C4-2B (cell line): ENCODE measurements around the gene PRKCE.

Experiments used
- ZFX ChIP-seq: fragments of 450-650 bp; IDR thresholded peaks from 2 replicates; pipeline ENCODE4 v1.6.1; 2017
- TF ChIP-seq, protein P1 (sequence below): fragments of 450-650 bp; conservative IDR thresholded peaks from 2 replicates; pipeline ENCODE4 v1.5.1; 2017; ENCODE audit warnings: mild to moderate bottlenecking

DNA sequence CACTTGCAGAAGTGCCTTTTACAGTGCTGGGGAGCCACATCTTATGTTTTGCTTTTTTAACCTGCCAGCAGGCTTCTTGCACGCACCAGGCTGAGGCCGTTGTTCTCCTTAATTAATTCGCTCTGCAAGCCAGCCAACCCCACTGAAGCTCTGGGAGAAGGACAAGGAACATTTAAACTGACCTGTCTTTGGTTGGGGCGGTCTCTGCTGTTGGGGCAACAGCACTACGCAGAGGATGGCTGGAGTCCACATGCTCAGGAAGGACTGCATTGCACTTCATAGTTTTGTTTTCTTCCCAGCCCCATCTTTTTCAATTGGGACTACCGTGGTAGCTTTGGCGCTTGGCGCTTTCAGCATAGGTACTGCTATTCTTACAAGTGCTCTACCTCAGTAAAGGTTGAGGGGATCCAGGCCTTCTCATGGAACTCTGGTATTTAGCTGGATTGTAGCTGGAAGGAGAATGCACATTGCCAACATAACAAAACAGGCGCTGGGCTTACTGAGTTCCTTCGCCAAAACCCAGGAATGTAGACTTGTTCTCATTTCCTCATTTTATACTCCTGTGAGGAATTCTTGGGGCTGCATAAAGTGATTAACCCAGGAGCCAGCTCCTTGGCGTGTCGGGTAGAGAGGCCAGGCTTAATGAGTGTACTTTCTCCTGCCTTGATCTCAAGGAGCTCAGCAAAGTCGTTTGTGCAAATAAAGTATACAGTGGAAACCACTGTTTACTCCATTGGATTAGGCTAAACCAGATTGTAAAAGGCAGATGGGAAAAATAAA, 146.2 kb downstream of the PRKCE start:
- TF ChIP-seq, protein P1, sequence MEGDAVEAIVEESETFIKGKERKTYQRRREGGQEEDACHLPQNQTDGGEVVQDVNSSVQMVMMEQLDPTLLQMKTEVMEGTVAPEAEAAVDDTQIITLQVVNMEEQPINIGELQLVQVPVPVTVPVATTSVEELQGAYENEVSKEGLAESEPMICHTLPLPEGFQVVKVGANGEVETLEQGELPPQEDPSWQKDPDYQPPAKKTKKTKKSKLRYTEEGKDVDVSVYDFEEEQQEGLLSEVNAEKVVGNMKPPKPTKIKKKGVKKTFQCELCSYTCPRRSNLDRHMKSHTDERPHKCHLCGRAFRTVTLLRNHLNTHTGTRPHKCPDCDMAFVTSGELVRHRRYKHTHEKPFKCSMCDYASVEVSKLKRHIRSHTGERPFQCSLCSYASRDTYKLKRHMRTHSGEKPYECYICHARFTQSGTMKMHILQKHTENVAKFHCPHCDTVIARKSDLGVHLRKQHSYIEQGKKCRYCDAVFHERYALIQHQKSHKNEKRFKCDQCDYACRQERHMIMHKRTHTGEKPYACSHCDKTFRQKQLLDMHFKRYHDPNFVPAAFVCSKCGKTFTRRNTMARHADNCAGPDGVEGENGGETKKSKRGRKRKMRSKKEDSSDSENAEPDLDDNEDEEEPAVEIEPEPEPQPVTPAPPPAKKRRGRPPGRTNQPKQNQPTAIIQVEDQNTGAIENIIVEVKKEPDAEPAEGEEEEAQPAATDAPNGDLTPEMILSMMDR: no peak
- TF ChIP-seq ZFX: no peak
